ENCODE results near the gene ARHGEF38.
"Not testable (repeated sequence)": the region's sequence is repeated elsewhere in the genome, so short reads cannot be mapped to it uniquely, and the experiment has no call there.

The ARHGEF38 gene

DNA sequence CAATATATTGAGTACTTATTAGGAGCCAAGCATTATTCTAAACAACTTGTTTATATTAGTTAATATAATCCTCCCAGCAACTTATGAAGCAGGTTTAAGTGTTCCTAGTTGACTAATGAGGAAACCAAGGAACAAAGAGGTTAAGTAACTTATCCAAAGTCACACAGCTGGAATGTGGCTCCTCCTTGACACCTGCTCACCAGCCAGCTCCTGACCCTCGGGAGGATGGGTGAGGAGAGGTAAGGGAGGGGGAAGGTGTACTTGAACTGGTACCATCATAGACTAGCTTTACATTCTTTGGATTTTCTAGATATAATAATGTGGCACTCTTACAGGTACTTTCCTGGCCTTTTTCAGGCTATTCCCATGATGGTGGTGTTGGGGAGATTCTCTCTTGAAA lies 50.7 kb downstream of the ARHGEF38 start:
- no peaks in the 10 kb centered on the region for H3K36me3 Mint-ChIP-seq (ENCODE audit: insufficient read depth)
- H3K27me3 Mint-ChIP-seq, result peaks cover 0 to 6% of the 10 kb centered on the region in 2 donors
- no peaks in the 10 kb centered on the region for H3K9me3 Mint-ChIP-seq
- DNase-seq (no peak), ATAC-seq (replicated peaks) (no peak)
- H3K4me3 Mint-ChIP-seq, result no peak overlapping the region
- H3K4me1 Mint-ChIP-seq (ENCODE audit: low read depth in 2 of 2), result no peaks in the 10 kb centered on the region
- no peak overlapping the region for H3K27ac Mint-ChIP-seq

DNA sequence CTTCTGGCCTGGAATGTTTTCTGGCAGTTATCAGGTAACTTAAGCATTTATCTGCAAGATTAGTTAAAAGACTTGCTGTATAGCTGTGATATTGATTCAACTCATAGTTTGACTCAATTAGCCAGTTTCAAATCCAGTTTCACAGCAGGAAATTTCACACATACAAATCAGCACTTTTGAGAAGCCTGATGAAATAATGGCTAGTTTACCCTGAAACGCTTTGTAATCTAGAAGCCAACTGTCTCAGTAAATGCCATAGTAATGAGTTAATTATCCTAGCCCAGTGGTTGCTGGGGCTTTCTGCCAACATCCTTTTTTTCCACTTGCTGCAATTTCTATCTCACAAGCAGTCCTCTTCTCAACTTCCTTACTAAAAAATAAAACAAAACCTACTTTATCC lies 53.1 kb downstream of the ARHGEF38 start:
- no peaks in the 10 kb centered on the region for H3K9me3 Mint-ChIP-seq
- no peaks in the 10 kb centered on the region for H3K4me1 Mint-ChIP-seq (ENCODE audit: low read depth in 2 of 2)
- H3K36me3 Mint-ChIP-seq (ENCODE audit: insufficient read depth), result no peaks in the 10 kb centered on the region
- H3K27ac Mint-ChIP-seq, result no peak overlapping the region
- H3K27me3 Mint-ChIP-seq, result peaks cover 10 to 17% of the 10 kb centered on the region in 2 donors
- H3K4me3 Mint-ChIP-seq, result no peak overlapping the region
- ATAC-seq (replicated peaks) (no peak), DNase-seq (no peak)

- H3K9me3 Mint-ChIP-seq, result no peaks in the 10 kb centered on the region
- H3K4me1 Mint-ChIP-seq (ENCODE audit: low read depth in 2 of 2), result no peaks in the 10 kb centered on the region
These were observed 55.5 kb downstream of the ARHGEF38 start for GRCh38 chr4:105607876-105608275.

DNA sequence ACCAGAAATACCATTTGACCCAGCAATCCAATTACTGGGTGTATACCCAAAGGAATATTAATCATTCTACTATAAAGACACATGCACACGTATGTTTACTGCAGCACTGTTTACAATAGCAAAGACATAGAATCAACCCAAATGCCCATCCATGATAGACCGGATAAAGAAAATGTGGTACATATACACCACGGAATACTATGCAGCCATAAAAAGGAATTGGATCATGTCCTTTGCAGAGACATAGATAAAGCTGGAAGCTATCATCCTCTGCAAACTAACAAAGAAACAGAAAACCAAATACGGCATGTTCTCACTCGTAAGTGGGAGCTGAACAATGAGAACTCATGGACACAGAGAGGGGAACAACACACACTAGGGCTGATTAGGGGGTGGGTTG lies 57.4 kb downstream of the ARHGEF38 start:
- not testable (repeated sequence) for H3K4me1 Mint-ChIP-seq (ENCODE audit: low read depth in 2 of 2); DNase-seq; H3K9me3 Mint-ChIP-seq; H3K36me3 Mint-ChIP-seq (ENCODE audit: insufficient read depth); H3K27ac Mint-ChIP-seq; ATAC-seq (replicated peaks); H3K4me3 Mint-ChIP-seq
- peaks cover 10 to 17% of the 10 kb centered on the region in 2 donors for H3K27me3 Mint-ChIP-seq

More at GRCh38 chr4:105607876-105608275, 55.5 kb downstream of the ARHGEF38 start:
- no peak for DNase-seq
- Mint-ChIP-seq H3K4me3 (no peak overlapping the region), H3K27me3 (peaks cover 10 to 17% of the 10 kb centered on the region in 2 donors), H3K36me3 (ENCODE audit: insufficient read depth) (no peaks in the 10 kb centered on the region), H3K27ac (no peak overlapping the region)
- no peak for ATAC-seq (replicated peaks)

DNA sequence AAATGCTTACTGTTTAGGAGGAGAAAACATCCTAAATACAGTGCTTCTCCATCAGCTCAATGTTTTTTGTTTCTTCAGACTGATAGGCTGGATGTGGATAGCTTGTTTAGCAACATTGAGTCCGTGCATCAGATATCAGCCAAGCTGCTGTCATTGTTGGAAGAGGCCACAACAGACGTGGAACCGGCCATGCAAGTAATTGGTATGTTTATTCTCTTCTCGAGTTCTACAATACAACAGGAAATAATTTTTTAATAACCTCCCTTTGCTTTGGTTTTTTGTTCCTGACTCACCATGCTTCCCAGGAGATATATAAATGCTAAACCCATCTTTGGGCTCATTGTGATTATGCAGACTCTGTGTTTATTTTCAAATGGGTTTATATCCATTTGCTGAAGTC lies 60.9 kb downstream of the ARHGEF38 start:
- DNase-seq (no peak), ATAC-seq (replicated peaks) (no peak)
- no peak overlapping the region for H3K27ac Mint-ChIP-seq
- H3K36me3 Mint-ChIP-seq (ENCODE audit: insufficient read depth), result no peaks in the 10 kb centered on the region
- no peaks in the 10 kb centered on the region for H3K9me3 Mint-ChIP-seq
- no peaks in the 10 kb centered on the region for H3K4me1 Mint-ChIP-seq (ENCODE audit: low read depth in 2 of 2)
- H3K27me3 Mint-ChIP-seq, result peaks cover 4 to 17% of the 10 kb centered on the region in 2 donors
- H3K4me3 Mint-ChIP-seq, result no peak overlapping the region

- H3K27ac Mint-ChIP-seq, result no peak overlapping the region
- no peaks in the 10 kb centered on the region for H3K36me3 Mint-ChIP-seq (ENCODE audit: insufficient read depth)
- ATAC-seq (replicated peaks), result no peak
These were observed 66.9 kb downstream of the ARHGEF38 start for GRCh38 chr4:105619188-105619931.

DNA sequence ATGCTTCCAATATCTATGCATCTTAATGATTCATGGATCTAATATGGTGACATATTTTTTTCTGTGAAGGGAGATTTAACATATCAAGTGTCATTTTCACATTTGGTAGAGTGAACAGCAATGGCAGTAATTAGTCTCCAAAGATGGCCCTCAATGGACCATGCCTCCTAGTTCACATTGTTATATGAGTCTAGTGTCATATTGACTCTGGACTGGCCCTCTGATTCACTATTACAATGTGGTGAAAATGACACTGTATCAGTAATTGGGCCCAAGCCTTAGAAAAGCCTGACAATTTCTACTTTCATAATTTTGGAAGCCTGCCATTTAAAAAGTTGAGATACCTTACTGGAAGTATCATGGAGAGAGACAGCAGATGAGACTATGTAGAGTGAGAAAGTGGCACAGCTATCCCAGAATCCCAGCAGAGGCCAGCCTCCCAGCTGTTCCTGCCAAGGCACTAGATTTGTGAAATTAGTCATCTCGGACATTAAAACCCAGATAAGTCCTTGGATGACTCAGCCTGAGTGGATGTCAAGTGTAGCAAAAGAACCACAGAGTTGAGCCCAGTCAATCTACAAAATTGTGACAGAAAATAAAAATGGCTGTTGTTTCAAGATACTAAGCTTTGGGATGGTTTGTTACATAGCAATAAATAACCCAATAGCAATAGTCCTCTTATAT lies 68.4 kb downstream of the ARHGEF38 start:
- H3K9me3 Mint-ChIP-seq, result no peaks in the 10 kb centered on the region
- no peaks in the 10 kb centered on the region for H3K36me3 Mint-ChIP-seq (ENCODE audit: insufficient read depth)
- no peak for DNase-seq

More at GRCh38 chr4:105619188-105619931, 66.9 kb downstream of the ARHGEF38 start:
- H3K27me3 Mint-ChIP-seq, result peaks cover 9 to 16% of the 10 kb centered on the region in 2 donors
- H3K9me3 Mint-ChIP-seq, result no peaks in the 10 kb centered on the region
- no peaks in the 10 kb centered on the region for H3K4me1 Mint-ChIP-seq (ENCODE audit: low read depth in 2 of 2)
- H3K4me3 Mint-ChIP-seq, result no peak overlapping the region
- no peak for DNase-seq

DNA sequence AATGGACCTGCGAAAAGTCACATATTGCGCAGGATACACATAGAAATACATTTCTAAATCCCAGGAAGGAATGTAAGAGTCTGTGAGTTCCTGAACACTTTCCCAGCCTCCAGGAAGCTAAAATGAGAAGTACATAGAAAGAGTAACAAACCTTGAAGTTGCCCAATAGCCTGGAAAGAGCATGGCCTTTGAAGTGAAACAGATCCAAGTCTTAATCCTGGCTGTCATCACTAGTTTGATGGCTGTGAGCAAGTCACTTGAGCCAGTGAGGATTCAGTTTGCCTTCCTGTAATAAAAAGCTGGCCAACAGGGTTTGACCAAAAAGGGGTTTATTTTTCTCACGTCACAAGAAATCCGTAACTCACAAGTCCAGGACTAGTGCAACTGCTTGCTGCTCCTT lies 69.8 kb downstream of the ARHGEF38 start:
- no peak for DNase-seq
- H3K4me3 Mint-ChIP-seq, result no peak overlapping the region
- H3K27ac Mint-ChIP-seq, result no peak overlapping the region
- no peaks in the 10 kb centered on the region for H3K36me3 Mint-ChIP-seq (ENCODE audit: insufficient read depth)
- H3K9me3 Mint-ChIP-seq, result no peaks in the 10 kb centered on the region
- H3K27me3 Mint-ChIP-seq, result peaks cover 9 to 30% of the 10 kb centered on the region in 2 donors
- no peak for ATAC-seq (replicated peaks)
- H3K4me1 Mint-ChIP-seq (ENCODE audit: low read depth in 2 of 2), result no peaks in the 10 kb centered on the region

More for the DNA sequence above, 68.4 kb downstream of the ARHGEF38 start:
- Mint-ChIP-seq H3K27me3 (peaks cover 9 to 16% of the 10 kb centered on the region in 2 donors), H3K27ac (no peak overlapping the region), H3K4me3 (no peak overlapping the region), H3K4me1 (ENCODE audit: low read depth in 2 of 2) (no peaks in the 10 kb centered on the region)
- no peak for ATAC-seq (replicated peaks)

DNA sequence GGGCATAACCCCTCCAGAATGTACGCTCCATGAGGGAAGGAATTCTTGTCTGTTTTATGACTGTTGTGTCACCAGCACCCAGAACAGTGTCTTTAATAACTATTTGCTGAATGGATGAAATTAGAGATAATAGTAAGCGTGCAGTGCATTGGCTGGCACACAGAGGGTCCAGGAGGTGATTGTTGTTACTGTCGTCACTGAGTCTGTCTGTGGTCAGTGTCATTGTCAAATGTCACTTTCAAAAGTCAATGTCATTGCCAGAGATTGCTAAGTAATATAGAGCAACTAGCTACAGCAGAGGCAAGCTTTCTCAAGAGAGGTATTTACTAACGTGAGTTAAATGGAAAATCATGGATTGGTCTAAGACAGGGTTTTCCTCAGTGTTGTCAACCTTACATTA lies 70.7 kb downstream of the ARHGEF38 start:
- Mint-ChIP-seq H3K4me3 (no peak overlapping the region), H3K36me3 (ENCODE audit: insufficient read depth) (no peaks in the 10 kb centered on the region), H3K9me3 (no peaks in the 10 kb centered on the region), H3K27ac (no peak overlapping the region), H3K4me1 (ENCODE audit: low read depth in 2 of 2) (no peaks in the 10 kb centered on the region), H3K27me3 (peaks cover 10 to 31% of the 10 kb centered on the region in 2 donors)
- no peak for DNase-seq
- ATAC-seq (replicated peaks), result no peak

DNA sequence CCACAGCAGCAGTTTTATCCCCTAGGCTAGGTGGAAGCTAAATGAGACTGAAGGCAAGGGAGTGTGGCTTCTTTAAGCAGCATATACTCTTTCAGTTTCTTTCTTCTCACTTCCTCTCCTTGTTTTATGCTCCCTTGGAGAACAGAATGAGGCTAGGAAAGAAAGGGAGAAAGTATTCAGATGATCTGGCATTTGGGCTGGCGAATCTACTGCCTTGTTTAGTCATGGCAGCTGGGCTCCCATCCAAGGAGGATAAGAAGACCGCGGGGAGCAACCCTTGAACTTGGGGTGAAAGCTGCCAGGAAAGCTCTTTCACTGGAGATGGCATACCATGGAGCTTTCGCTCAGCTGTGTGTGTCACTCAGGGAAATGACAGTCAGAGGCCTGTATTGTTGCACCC lies 72.1 kb downstream of the ARHGEF38 start:
- DNase-seq, result no peak
- no peaks in the 10 kb centered on the region for H3K9me3 Mint-ChIP-seq

GRCh38 chr4:105625214-105625613 lies 72.8 kb downstream of the ARHGEF38 start:
- DNase-seq (no peak), ATAC-seq (replicated peaks) (no peak)
- no peaks in the 10 kb centered on the region for H3K9me3 Mint-ChIP-seq

More for the DNA sequence above, 72.1 kb downstream of the ARHGEF38 start:
- Mint-ChIP-seq H3K4me1 (ENCODE audit: low read depth in 2 of 2) (no peaks in the 10 kb centered on the region), H3K27me3 (peaks cover 19 to 37% of the 10 kb centered on the region in 2 donors), H3K36me3 (ENCODE audit: insufficient read depth) (no peaks in the 10 kb centered on the region), H3K4me3 (no peak overlapping the region), H3K27ac (no peak overlapping the region)
- no peak for ATAC-seq (replicated peaks)

DNA sequence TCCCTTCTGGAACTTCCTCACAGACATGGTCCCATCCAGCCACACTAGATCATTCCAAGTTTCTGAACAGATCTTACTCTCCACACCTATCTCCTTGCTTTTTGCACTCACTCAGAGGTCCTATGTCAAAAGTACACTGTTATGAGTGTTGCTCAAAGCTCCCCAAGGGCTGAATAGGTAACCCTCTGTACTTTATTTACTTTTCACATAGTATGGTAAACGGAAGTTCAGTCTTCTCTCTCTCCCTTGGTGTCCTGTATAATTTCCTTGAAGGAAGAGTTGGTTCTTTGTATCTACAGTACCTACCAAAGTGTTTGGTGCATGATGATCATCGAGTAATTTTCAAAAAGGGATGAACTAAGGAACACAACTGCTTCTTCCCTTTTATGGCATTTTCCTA lies 74.4 kb downstream of the ARHGEF38 start:
- Mint-ChIP-seq H3K4me1 (ENCODE audit: low read depth in 2 of 2) (no peaks in the 10 kb centered on the region), H3K4me3 (no peak overlapping the region), H3K27me3 (peaks cover 31 to 40% of the 10 kb centered on the region in 2 donors), H3K36me3 (ENCODE audit: insufficient read depth) (no peaks in the 10 kb centered on the region), H3K27ac (no peak overlapping the region), H3K9me3 (no peaks in the 10 kb centered on the region)
- DNase-seq, result no peak
- ATAC-seq (replicated peaks), result no peak

More at GRCh38 chr4:105625214-105625613, 72.8 kb downstream of the ARHGEF38 start:
- Mint-ChIP-seq H3K36me3 (ENCODE audit: insufficient read depth) (no peaks in the 10 kb centered on the region), H3K27ac (no peak overlapping the region), H3K4me1 (ENCODE audit: low read depth in 2 of 2) (no peaks in the 10 kb centered on the region), H3K4me3 (no peak overlapping the region), H3K27me3 (peaks cover 19 to 37% of the 10 kb centered on the region in 2 donors)

DNA sequence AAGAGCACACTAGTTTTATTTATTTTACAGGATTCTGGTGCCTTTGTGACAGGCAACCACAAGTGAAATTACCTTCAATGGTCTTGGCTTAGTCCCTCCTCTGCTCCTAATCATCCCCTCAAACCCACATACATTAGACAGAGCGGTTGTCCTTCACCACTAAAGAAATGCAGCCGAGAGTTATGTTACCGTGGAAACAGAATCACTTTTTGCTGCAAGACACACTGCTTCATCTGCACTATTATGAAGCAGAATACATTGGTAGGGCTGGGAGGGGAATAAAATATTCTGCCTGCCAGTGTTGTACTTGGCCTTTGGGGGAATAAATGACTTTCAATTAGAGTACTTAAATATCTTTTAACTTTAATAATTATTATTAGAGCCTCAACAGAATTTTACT lies 75.2 kb downstream of the ARHGEF38 start:
- Mint-ChIP-seq H3K4me3 (no peak overlapping the region), H3K27ac (no peak overlapping the region), H3K4me1 (ENCODE audit: low read depth in 2 of 2) (no peaks in the 10 kb centered on the region), H3K9me3 (no peaks in the 10 kb centered on the region), H3K27me3 (peaks cover 29 to 38% of the 10 kb centered on the region in 2 donors), H3K36me3 (ENCODE audit: insufficient read depth) (no peaks in the 10 kb centered on the region)
- DNase-seq (no peak), ATAC-seq (replicated peaks) (no peak)

Measured in effector memory CD8-positive, alpha-beta T cell (primary cell).